GM23338 (cell line): Measurements from ENCODE around the gene POR.

ENCODE experiments used
- CTCF ChIP-seq, 2 experiments: fragments of 200-600 bp in 1 of 2; sonication (generic) in 1 of 2; conservative IDR thresholded peaks; 2 replicates each; pipeline versions ENCODE4 v1.5.1 to v1.6.1; 2016 to 2017; ENCODE audit warnings: antibody characterized with exemption in 2 of 2, low read depth in 2 of 2, mild to moderate bottlenecking in 2 of 2, moderate library complexity in 1 of 2
- EZH2 ChIP-seq: fragments of 200-600 bp; sonication (generic); IDR thresholded peaks from one replicate; pipeline ENCODE4 v1.8.0; 2017; ENCODE audit warnings: antibody characterized with exemption, mild to moderate bottlenecking, low read depth; ENCODE audit not compliant: unreplicated experiment
- EZH2phosphoT487 ChIP-seq: fragments of 200-600 bp; sonication (generic); IDR thresholded peaks from one replicate; pipeline ENCODE4 v1.8.1; 2018; ENCODE audit warnings: antibody characterized with exemption; ENCODE audit not compliant: unreplicated experiment
- POLR2AphosphoS5 ChIP-seq: IDR thresholded peaks from 2 replicates; pipeline ENCODE4 v1.6.1; 2016; ENCODE audit warnings: antibody characterized with exemption, low read depth
- ZNF114 ChIP-seq: fragments of 250-450 bp; sonication (Bioruptor Pico); IDR thresholded peaks from 2 replicates; pipeline ENCODE4 v1.5.0; 2020; ENCODE audit warnings: mild to moderate bottlenecking, moderate library complexity

DNA sequence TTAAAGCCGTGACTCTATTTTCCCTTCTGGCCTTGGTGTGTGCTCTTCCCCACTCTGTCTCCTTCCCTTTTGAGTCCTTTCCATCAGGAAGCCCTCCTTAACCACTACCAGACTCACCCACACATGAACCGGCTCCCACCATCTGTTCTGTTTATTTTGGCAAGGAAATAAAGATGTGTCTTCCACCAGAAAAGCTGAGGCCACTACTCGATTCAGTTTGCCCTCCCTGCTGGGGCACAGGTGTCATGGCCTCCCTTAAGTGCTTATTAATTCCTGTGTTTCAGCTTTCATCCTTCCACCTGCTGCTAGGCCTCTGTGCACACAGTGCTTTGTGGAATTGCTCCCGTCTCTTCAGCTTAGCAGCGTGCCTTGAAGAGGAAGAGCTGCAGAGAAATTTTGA is 16.7 kb downstream of the POR start:
- TF ChIP-seq EZH2: no peak
- TF ChIP-seq CTCF (conservative IDR thresholded peaks at IDR 0.05; ENCODE audit: low read depth in 2 of 2): no peak
- no peak for TF ChIP-seq POLR2AphosphoS5
- TF ChIP-seq EZH2phosphoT487: no peak
- no peak for TF ChIP-seq ZNF114 (CRISPR knock-in tag)
